Subcutaneous adipose tissue (tissue), 4 donors: ENCODE measurements around the gene CYGB. TPM values are rescaled to one million over a fixed set of nuclear protein-coding genes. Genes with fewer than 3 reads are reported as not detected.

Experiments
- total RNA-seq, 4 donors: library from RNA; depleted of rRNA; stranded (reverse); fragments of >200 nt; gene quantifications; one replicate each; pipeline ENCODE4 v1.1.0, GENCODE V29; 2016
- TF ChIP-seq, protein P1 (sequence below): fragments of 450-650 bp; IDR thresholded peaks from one replicate; pipeline ENCODE4 v1.5.1; 2016; ENCODE audit warnings: low read depth, mild to moderate bottlenecking, control low read depth, antibody characterized with exemption, moderate library complexity

The CYGB gene
- total RNA-seq, 4 donors from 2014 or later, result 29.9 to 48.6 (median 40.3) TPM

DNA sequence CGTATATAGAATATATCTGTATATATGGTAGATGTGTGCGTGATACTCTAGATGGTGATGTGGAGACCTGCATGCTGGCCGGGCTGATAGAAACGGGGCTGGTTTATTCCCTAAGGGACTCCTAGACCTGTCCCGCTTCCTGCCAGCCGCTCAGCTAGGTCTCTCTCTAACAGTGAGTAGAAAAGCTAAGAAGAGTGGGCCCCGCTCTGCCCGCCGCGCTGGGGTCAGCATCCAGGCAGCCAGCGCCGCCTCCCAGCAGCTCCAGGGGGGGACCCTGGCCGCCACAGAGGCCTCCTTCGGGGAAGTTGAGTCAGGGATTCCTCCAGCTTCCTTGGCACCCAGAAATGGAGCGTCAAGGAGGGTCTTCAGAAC, 9.4 kb downstream of the CYGB start:
- TF ChIP-seq, protein P1, sequence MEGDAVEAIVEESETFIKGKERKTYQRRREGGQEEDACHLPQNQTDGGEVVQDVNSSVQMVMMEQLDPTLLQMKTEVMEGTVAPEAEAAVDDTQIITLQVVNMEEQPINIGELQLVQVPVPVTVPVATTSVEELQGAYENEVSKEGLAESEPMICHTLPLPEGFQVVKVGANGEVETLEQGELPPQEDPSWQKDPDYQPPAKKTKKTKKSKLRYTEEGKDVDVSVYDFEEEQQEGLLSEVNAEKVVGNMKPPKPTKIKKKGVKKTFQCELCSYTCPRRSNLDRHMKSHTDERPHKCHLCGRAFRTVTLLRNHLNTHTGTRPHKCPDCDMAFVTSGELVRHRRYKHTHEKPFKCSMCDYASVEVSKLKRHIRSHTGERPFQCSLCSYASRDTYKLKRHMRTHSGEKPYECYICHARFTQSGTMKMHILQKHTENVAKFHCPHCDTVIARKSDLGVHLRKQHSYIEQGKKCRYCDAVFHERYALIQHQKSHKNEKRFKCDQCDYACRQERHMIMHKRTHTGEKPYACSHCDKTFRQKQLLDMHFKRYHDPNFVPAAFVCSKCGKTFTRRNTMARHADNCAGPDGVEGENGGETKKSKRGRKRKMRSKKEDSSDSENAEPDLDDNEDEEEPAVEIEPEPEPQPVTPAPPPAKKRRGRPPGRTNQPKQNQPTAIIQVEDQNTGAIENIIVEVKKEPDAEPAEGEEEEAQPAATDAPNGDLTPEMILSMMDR, result no peak

DNA sequence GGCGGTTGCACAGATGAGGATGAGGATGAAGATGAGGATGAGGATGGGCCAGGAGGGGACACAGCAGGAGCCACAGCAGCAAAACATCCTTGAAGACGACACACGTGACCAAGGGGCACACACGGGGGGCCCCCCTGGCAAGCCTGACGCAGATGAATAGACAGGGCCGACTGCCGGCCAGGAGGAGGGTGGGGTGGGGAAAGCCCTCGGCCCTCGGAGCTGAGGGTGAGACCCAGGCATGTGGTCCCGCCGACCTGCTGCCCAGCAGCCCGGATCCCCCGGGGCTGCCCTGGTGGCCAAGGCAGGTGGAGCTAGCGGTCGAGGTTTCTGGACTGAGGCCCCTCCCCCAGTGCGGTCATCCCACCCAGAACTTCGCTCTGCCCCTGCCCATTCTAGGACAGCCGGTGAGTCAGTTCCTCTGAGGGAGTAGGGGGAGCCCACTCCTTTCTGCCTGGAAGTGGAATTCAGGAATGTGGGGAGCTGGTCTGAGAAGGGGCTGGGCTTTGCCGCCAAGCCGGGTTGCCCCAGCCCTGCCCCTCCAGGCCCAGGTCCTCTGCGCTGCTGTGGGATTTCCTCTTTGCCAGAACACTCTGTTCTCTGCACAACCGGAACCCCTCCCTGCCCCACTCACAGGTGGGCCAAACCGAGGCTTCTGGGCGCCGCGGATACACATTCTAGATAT, 9.9 kb downstream of the CYGB start:
- TF ChIP-seq, protein P1, result no peak

DNA sequence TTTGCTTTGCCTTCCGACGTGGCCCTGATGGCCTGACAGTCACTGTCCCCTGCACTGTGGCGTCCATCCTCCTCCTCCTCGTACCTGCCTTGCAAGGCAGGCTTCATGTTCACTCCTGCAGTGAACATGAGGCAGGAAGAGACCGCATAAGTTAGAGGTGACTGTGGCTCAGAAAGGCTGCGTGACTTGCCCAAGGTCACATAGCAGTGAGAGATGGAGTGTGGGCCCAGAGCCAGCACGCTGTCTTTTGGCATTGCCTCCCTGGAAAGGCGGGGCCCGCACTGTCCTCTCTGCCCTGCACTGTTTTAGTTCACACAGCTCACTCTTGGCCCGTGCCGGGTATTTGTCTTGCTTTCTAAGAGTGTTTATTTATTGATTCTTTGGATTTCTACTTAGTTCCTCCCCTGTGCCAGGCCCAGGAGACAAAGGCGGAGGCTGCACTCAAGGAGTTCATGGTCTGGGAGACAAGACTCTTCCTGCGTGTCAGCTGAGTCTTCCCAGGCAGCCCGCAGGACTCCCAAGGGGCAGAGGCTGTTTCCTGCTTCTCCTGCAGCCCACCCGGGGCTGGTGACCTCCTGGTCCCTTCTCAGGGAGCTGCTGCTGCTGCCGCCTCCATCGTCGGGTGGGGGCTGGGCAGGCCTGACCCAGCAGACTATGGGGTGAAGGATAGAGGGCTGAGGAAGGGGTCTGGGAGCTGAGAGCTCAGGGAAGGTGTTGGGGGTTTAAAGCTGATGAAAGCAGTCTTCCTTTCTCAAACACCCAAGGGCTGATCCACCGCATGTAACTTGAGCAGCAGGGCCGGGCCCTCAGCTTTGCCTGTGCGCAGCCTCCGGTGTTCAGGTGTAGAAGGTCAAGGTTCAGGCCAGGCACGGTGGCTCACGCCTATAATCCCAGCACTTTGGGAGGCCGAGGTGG, 12.7 kb downstream of the CYGB start:
- TF ChIP-seq, protein P1, result no peak

GRCh38 chr17:76523084-76524037, 14.1 kb downstream of the CYGB start:
- TF ChIP-seq, protein P1, result no peak

GRCh38 chr17:76521262-76521661, 16.2 kb downstream of the CYGB start:
- TF ChIP-seq, protein P1, result no peak

DNA sequence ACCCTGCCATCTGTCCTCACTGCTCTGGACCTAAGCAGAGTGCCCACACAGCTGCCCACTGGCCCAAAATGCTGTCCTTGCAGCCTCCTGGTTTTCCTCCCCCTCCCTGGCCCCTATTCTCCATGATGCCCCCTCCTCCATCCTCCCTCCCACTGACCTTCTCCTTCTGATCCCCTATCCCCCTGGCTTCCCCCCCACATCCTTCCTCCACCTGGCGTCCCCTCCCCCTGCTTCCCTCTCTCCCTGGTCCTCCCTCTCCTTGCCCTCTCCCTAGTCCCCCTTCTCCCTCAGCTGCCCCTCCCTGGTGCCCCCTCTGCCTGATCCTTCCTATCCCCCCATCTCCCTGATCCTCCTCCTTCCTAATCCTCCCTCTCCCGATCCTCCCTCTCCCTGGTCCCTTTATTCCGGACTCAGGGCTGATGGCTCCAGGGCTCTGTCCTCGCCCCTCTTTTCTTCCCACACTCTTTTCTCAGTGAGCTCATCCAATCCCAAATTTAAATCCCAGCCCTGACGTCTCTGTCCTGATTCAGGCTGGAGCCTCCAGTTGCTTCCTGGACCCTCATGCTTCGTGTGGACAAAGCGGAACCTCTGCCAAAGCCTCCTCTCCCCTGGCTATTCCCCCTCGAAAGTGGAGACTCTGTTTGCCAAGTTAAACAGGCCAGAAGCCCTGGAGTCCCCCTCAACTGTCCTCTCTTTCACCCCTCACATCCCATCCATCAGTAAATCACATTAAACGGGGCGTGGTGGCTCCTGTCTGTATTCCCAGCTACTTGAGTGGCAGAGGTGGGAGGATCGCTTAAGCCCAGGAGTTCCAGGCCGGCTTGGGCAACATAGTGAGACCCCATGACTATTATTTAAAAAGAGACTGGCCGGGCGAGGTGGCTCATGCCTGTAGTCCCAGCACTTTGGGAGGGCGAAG, 18.2 kb downstream of the CYGB start:
- TF ChIP-seq, protein P1, result no peak
